ENCODE results near the gene RNF40.
"Not testable (repeated sequence)": the region's sequence is repeated elsewhere in the genome, so short reads cannot be mapped to it uniquely, and the experiment has no call there.

The RNF40 gene

DNA sequence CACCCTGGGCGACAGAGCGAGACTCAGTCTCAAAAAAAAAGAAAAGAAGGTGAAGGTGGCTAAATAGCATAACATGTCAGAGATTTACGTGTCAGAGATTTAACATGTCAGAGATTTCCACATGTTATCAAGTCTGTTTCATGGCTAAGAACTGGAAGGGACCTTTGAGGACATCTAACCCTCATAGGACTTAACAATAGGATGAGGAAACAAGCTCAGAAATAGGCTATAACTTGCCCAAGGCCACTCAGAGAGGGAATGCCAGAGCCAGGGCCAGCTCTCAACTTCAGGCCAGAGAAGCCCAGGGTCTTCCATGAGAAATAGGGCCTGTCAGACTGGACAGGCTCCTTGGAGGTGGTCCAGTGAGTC is 51.7 kb downstream of the RNF40 start:
- DNase-seq (ENCODE audit: low read depth in 3 of 3, low spot score in 1 of 3): no peak

- DNase-seq (ENCODE audit: low read depth in 3 of 3, low spot score in 1 of 3): no peak
These were observed 54.6 kb downstream of the RNF40 start for GRCh38 chr16:30816769-30817168.

GRCh38 chr16:30820952-30821421 is 58.9 kb downstream of the RNF40 start:
- DNase-seq (ENCODE audit: low read depth in 3 of 3, low spot score in 1 of 3): no peak

DNA sequence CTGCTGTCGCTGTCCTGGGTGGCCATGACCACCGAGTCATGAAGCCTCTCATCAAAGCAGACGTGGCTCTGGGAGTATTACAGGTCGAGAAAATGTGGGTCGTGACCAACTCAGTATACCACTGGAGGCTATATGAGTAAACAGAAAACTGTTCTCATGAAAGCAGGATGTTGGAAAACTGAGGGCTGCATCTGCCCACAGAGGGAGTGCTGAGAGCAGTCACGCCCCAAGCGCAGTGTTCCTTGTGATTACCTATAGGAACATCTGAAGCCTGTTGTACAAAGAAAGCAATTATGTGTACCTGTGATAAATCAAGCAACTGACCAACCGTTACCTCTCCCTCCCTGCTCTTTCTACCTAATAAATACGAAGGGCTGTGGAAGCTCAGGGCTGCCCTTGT is 59.3 kb downstream of the RNF40 start:
- DNase-seq (ENCODE audit: low read depth in 3 of 3, low spot score in 1 of 3): not testable (repeated sequence)

DNA sequence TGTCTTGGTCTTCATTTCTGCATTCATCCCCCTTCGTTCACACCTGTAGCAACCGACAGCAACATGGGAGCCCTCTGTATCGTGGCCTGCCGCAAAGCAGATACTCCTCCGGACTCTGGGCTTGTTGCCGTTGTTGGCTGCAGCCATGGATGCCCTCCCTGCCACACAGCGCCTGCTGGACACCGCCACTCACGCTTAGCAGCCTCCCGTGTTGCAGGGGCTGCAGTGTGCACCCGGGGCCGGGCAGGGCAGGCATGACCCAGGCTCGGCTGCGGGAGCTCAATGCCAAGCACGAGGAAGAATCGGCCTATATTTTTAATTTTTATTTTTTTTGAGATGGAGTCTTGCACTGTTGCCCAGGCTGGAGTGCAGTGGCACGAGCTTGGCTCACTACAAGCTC is 59.8 kb downstream of the RNF40 start:
- no peak for DNase-seq (ENCODE audit: low read depth in 3 of 3, low spot score in 1 of 3)
